ENCODE measurements around the gene KCNQ4. TPM values are rescaled to one million over a fixed set of nuclear protein-coding genes. Genes with fewer than 3 reads are reported as not detected.

Gene KCNQ4
- polyA plus RNA-seq, 1 donor from 2014 or later = not detected

GRCh38 chr1:40855513-40855912, 71.9 kb downstream of the KCNQ4 start:
- Histone ChIP-seq H3K4me2 (ENCODE audit: low read length) (no peak overlapping the region), H4K20me1 (ENCODE audit: insufficient read depth) (no peaks in the 10 kb centered on the region), H3K9me3 (ENCODE audit: low read length) (no peaks in the 10 kb centered on the region), H3K27me3 (ENCODE audit: insufficient read depth, low read depth, low read length) (peaks cover 9% of the 10 kb centered on the region), H3K4me3 (ENCODE audit: low read length) (no peak overlapping the region), H3K36me3 (ENCODE audit: insufficient read depth, low read length) (no peaks in the 10 kb centered on the region), H3K79me2 (replicated peaks; ENCODE audit: insufficient read depth, low read length) (no peaks in the 10 kb centered on the region), H3K27ac (ENCODE audit: low read length) (no peak overlapping the region), H3F3A (ENCODE audit: insufficient read depth, low read length, poor library complexity, severe bottlenecking) (no peaks in the 10 kb centered on the region), H2AFZ (ENCODE audit: low read depth, low read length) (no peak overlapping the region), H3K9ac (ENCODE audit: low read length) (no peak overlapping the region), H3K9me2 (ENCODE audit: insufficient read depth, low read length) (no peaks in the 10 kb centered on the region)
- no peak for TF ChIP-seq EP300 (conservative IDR thresholded peaks at IDR 0.05; ENCODE audit: poor library complexity, severe bottlenecking)

- H3K9ac ChIP-seq (ENCODE audit: low read length) = no peak overlapping the region
- H3K4me3 ChIP-seq (ENCODE audit: low read length) = no peak overlapping the region
- H3K36me3 ChIP-seq (ENCODE audit: insufficient read depth, low read length) = no peaks in the 10 kb centered on the region
- H3K9me2 ChIP-seq (ENCODE audit: insufficient read depth, low read length) = no peaks in the 10 kb centered on the region
- no peaks in the 10 kb centered on the region for H3K79me2 ChIP-seq (replicated peaks; ENCODE audit: insufficient read depth, low read length)
- no peak overlapping the region for H2AFZ ChIP-seq (ENCODE audit: low read depth, low read length)
- no peaks in the 10 kb centered on the region for H3K9me3 ChIP-seq (ENCODE audit: low read length)
- H3K27me3 ChIP-seq (ENCODE audit: insufficient read depth, low read depth, low read length) = peaks cover 15% of the 10 kb centered on the region
- no peaks in the 10 kb centered on the region for H4K20me1 ChIP-seq (ENCODE audit: insufficient read depth)
- no peak for TF ChIP-seq TAF1 (IDR thresholded peaks at IDR 0.05; ENCODE audit: low read depth)
- no peak for TF ChIP-seq SMC3 (conservative IDR thresholded peaks at IDR 0.05; ENCODE audit: poor library complexity)
- TF ChIP-seq MXI1 (conservative IDR thresholded peaks at IDR 0.05; ENCODE audit: poor library complexity, severe bottlenecking) = no peak
- TF ChIP-seq REST (IDR thresholded peaks at IDR 0.05; ENCODE audit: borderline replicate concordance) = no peak
- no peak for TF ChIP-seq RAD21 (conservative IDR thresholded peaks at IDR 0.05)
- TF ChIP-seq CTCF (IDR thresholded peaks at IDR 0.05; ENCODE audit: poor library complexity, severe bottlenecking) = no peak
- no peak for TF ChIP-seq EP300 (conservative IDR thresholded peaks at IDR 0.05; ENCODE audit: poor library complexity, severe bottlenecking)
- TF ChIP-seq POLR2AphosphoS5 (IDR thresholded peaks at IDR 0.05) = no peak
- no peak for TF ChIP-seq EZH2 (IDR thresholded peaks at IDR 0.05; ENCODE audit: borderline replicate concordance, insufficient read depth, low read length, poor library complexity, severe bottlenecking)
- H3F3A ChIP-seq (ENCODE audit: insufficient read depth, low read length, poor library complexity, severe bottlenecking) = no peaks in the 10 kb centered on the region
- H3K4me2 ChIP-seq (ENCODE audit: low read length) = no peak overlapping the region
- no peak overlapping the region for H3K27ac ChIP-seq (ENCODE audit: low read length)
Observed at GRCh38 chr1:40856116-40856515, 72.5 kb downstream of the KCNQ4 start.
